Neural cell (in vitro differentiated cells): Measurements from ENCODE around the gene NADK2. TPM values are rescaled to one million over a fixed set of nuclear protein-coding genes. Genes with fewer than 3 reads are reported as not detected.

ENCODE experiments used
- H2AFZ ChIP-seq: fragments of 200-600, 300-800 bp; sonication (generic), shearing (Covaris generic); 2 replicates; pipeline ENCODE4 v1.6.0; 2014; ENCODE audit warnings: low read depth, mild to moderate bottlenecking, antibody characterized with exemption, low read length, moderate library complexity
- H3F3A ChIP-seq: fragments of 200-600 bp; shearing (Covaris generic); 2 replicates; pipeline ENCODE4 v1.6.1; 2016; ENCODE audit warnings: mild to moderate bottlenecking, moderate library complexity, mixed read lengths, antibody characterized with exemption, low read length; ENCODE audit not compliant: insufficient read depth, poor library complexity, severe bottlenecking
- H3K27ac ChIP-seq: fragments of 200-600, 300-800 bp; sonication (generic), shearing (Covaris generic); 2 replicates; pipeline ENCODE4 v1.5.1; 2014; ENCODE audit warnings: mild to moderate bottlenecking, low read length, moderate library complexity
- H3K27me3 ChIP-seq: fragments of 300-800, 200-600 bp; sonication (generic), shearing (Covaris generic); 2 replicates; pipeline ENCODE4 v1.6.0; 2014; ENCODE audit warnings: mild to moderate bottlenecking, low read depth, low read length, moderate library complexity; ENCODE audit not compliant: insufficient read depth
- H3K36me3 ChIP-seq: fragments of 300-800, 200-600 bp; sonication (generic), shearing (Covaris generic); 2 replicates; pipeline ENCODE4 v1.5.1; 2014; ENCODE audit warnings: mild to moderate bottlenecking, antibody characterized with exemption, low read length, moderate library complexity; ENCODE audit not compliant: insufficient read depth
- H3K4me2 ChIP-seq: fragments of 300-800, 200-600 bp; sonication (generic), shearing (Covaris generic); 2 replicates; pipeline ENCODE4 v1.6.0; 2014; ENCODE audit warnings: mild to moderate bottlenecking, low read length
- H3K4me3 ChIP-seq: fragments of 300-800, 200-600 bp; sonication (generic), shearing (Covaris generic); 2 replicates; pipeline ENCODE4 v1.5.1; 2014; ENCODE audit warnings: mild to moderate bottlenecking, low read length, moderate library complexity
- H3K79me2 ChIP-seq: fragments of 200-600 bp; shearing (Covaris generic); replicated peaks from 2 replicates; pipeline ENCODE4 v1.6.0; 2014; ENCODE audit warnings: mild to moderate bottlenecking, low read length, moderate library complexity; ENCODE audit not compliant: insufficient read depth
- H3K9ac ChIP-seq: fragments of 300-800, 200-600 bp; sonication (generic), shearing (Covaris generic); 2 replicates; pipeline ENCODE4 v1.6.1; 2016; ENCODE audit warnings: mild to moderate bottlenecking, low read length, mixed read lengths
- H3K9me2 ChIP-seq: fragments of 200-600 bp; shearing (Covaris generic); 2 replicates; pipeline ENCODE4 v1.6.1; 2016; ENCODE audit warnings: mild to moderate bottlenecking, low read length, mixed read lengths; ENCODE audit not compliant: insufficient read depth
- H3K9me3 ChIP-seq: fragments of 200-600, 300-800 bp; sonication (generic), shearing (Covaris generic); 2 replicates; pipeline ENCODE4 v1.6.1; 2016; ENCODE audit warnings: mild to moderate bottlenecking, mixed run types, low read length, moderate library complexity, mixed read lengths
- H4K20me1 ChIP-seq: fragments of 200-600 bp; shearing (Covaris generic); 2 replicates; pipeline ENCODE4 v1.6.1; 2016; ENCODE audit warnings: mild to moderate bottlenecking, mixed run types; ENCODE audit not compliant: insufficient read depth
- EP300 ChIP-seq: fragments of 450-650 bp; conservative IDR thresholded peaks from 2 replicates; pipeline ENCODE4 v1.6.1; 2014; ENCODE audit warnings: antibody characterized with exemption, mild to moderate bottlenecking, moderate library complexity; ENCODE audit not compliant: poor library complexity, severe bottlenecking
- EZH2 ChIP-seq: fragments of 200-600, 300-800 bp; shearing (Covaris generic), sonication (generic); IDR thresholded peaks from 2 replicates; pipeline ENCODE4 v1.6.1; 2014; ENCODE audit warnings: antibody characterized with exemption, low read length, borderline replicate concordance, mild to moderate bottlenecking; ENCODE audit not compliant: insufficient read depth, poor library complexity, severe bottlenecking
- MXI1 ChIP-seq: fragments of 450-650 bp; conservative IDR thresholded peaks from 2 replicates; pipeline ENCODE4 v1.6.1; 2014; ENCODE audit warnings: antibody characterized with exemption, mild to moderate bottlenecking; ENCODE audit not compliant: poor library complexity, severe bottlenecking
- POLR2AphosphoS5 ChIP-seq: IDR thresholded peaks from 2 replicates; pipeline ENCODE4 v1.6.1; 2012
- RAD21 ChIP-seq: fragments of 450-650 bp; conservative IDR thresholded peaks from 2 replicates; pipeline ENCODE4 v1.6.1; 2014; ENCODE audit warnings: antibody characterized with exemption, mild to moderate bottlenecking, moderate library complexity
- REST ChIP-seq: IDR thresholded peaks from 2 replicates; pipeline ENCODE4 v1.6.1; 2012; ENCODE audit warnings: borderline replicate concordance
- SMC3 ChIP-seq: fragments of 450-650 bp; conservative IDR thresholded peaks from 2 replicates; pipeline ENCODE4 v1.6.1; 2014; ENCODE audit warnings: antibody characterized with exemption, mild to moderate bottlenecking, moderate library complexity; ENCODE audit not compliant: poor library complexity
- TAF1 ChIP-seq: IDR thresholded peaks from 2 replicates; pipeline ENCODE4 v1.6.1; 2012; ENCODE audit warnings: low read depth
- polyA plus RNA-seq: library from polyadenylated mRNA; depleted of rRNA; stranded (reverse); fragments of >200 nt; gene quantifications from 2 replicates; pipeline ENCODE4 v1.2.3, GENCODE V29; 2014
- TF ChIP-seq, protein P1 (sequence below): fragments of 450-650 bp; IDR thresholded peaks from 2 replicates; pipeline ENCODE4 v1.5.1; 2014; ENCODE audit warnings: antibody characterized with exemption, mild to moderate bottlenecking, moderate library complexity; ENCODE audit not compliant: poor library complexity, severe bottlenecking

NADK2 gene
- polyA plus RNA-seq, 1 donor from 2014 or later = 66.8 TPM

GRCh38 chr5:36174119-36174518 is 67.6 kb downstream of the NADK2 start:
- TF ChIP-seq REST (no peak), TAF1 (no peak), EP300 (no peak), MXI1 (no peak), POLR2AphosphoS5 (no peak), EZH2 (no peak), SMC3 (no peak), RAD21 (no peak)
- TF ChIP-seq, protein P1, sequence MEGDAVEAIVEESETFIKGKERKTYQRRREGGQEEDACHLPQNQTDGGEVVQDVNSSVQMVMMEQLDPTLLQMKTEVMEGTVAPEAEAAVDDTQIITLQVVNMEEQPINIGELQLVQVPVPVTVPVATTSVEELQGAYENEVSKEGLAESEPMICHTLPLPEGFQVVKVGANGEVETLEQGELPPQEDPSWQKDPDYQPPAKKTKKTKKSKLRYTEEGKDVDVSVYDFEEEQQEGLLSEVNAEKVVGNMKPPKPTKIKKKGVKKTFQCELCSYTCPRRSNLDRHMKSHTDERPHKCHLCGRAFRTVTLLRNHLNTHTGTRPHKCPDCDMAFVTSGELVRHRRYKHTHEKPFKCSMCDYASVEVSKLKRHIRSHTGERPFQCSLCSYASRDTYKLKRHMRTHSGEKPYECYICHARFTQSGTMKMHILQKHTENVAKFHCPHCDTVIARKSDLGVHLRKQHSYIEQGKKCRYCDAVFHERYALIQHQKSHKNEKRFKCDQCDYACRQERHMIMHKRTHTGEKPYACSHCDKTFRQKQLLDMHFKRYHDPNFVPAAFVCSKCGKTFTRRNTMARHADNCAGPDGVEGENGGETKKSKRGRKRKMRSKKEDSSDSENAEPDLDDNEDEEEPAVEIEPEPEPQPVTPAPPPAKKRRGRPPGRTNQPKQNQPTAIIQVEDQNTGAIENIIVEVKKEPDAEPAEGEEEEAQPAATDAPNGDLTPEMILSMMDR = no peak
- Histone ChIP-seq H4K20me1 (no peaks in the 10 kb centered on the region), H3K79me2 (no peaks in the 10 kb centered on the region), H3F3A (no peaks in the 10 kb centered on the region), H3K36me3 (no peaks in the 10 kb centered on the region), H3K9me2 (no peaks in the 10 kb centered on the region), H3K9me3 (no peaks in the 10 kb centered on the region), H3K27me3 (no peaks in the 10 kb centered on the region), H3K27ac (no peak overlapping the region), H2AFZ (no peak overlapping the region), H3K4me2 (no peak overlapping the region), H3K4me3 (no peak overlapping the region), H3K9ac (no peak overlapping the region)

DNA sequence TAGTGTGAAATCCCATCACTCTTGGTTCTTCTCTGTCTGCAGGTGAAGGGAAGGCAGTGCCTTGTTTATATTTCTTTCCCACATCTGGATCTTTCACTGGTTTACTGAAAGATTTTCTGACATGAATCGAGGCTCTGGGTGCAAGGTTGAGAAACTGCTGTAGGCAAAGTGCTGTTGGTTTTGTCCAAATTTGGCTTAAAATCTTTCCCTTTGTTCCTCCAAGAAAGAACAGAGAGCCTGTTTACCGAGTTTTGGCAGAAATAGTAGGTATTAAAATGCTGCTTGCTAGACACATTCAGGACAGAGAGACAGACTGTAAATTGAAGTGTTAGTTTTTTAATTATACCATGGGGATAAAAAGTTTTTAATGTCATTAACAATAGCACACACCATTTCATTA is 68.3 kb downstream of the NADK2 start:
- no peaks in the 10 kb centered on the region for H3F3A ChIP-seq
- no peak overlapping the region for H3K9ac ChIP-seq
- TF ChIP-seq EP300 (no peak), EZH2 (no peak), SMC3 (no peak), RAD21 (no peak), TAF1 (no peak), POLR2AphosphoS5 (no peak), REST (no peak), MXI1 (no peak)
- TF ChIP-seq, protein P1 = no peak
- H3K27me3 ChIP-seq = no peaks in the 10 kb centered on the region
- no peaks in the 10 kb centered on the region for H3K79me2 ChIP-seq
- H3K9me2 ChIP-seq = no peaks in the 10 kb centered on the region
- no peaks in the 10 kb centered on the region for H4K20me1 ChIP-seq
- no peaks in the 10 kb centered on the region for H3K9me3 ChIP-seq
- peaks cover 5% of the 10 kb centered on the region for H3K36me3 ChIP-seq
- H3K4me2 ChIP-seq = no peak overlapping the region
- H2AFZ ChIP-seq = no peak overlapping the region
- no peak overlapping the region for H3K4me3 ChIP-seq
- H3K27ac ChIP-seq = no peak overlapping the region
